OCI-LY1 (cell line): ENCODE data around the gene CHMP4B.
A peak's percentile ranks its signal among the peaks of the same experiment; 100 is the strongest.

ENCODE experiments used
- H2AFZ ChIP-seq: fragments of 200-600 bp; sonication (generic), shearing (Covaris generic); 2 replicates; pipeline ENCODE4 v1.6.0; 2014; ENCODE audit warnings: antibody characterized with exemption, mild to moderate bottlenecking, low read length
- H3F3A ChIP-seq: fragments of 200-600 bp; sonication (generic), shearing (Covaris generic); 2 replicates; pipeline ENCODE4 v1.6.0; 2014; ENCODE audit warnings: mild to moderate bottlenecking, antibody characterized with exemption, low read length, moderate library complexity; ENCODE audit not compliant: insufficient read depth
- H3K27ac ChIP-seq: fragments of 200-600 bp; sonication (generic); 2 replicates; pipeline ENCODE4 v1.5.1; 2014; ENCODE audit warnings: low read length, mixed run types, mild to moderate bottlenecking, low read depth; ENCODE audit not compliant: poor library complexity, severe bottlenecking
- H3K27me3 ChIP-seq: fragments of 200-600 bp; sonication (generic); 2 replicates; pipeline ENCODE4 v1.6.0; 2014; ENCODE audit warnings: antibody characterized with exemption, mild to moderate bottlenecking, low read length, moderate library complexity; ENCODE audit not compliant: insufficient read depth
- H3K36me3 ChIP-seq: fragments of 200-600 bp; sonication (generic); 2 replicates; pipeline ENCODE4 v1.6.1; 2014; ENCODE audit warnings: mild to moderate bottlenecking, antibody characterized with exemption, low read length, moderate library complexity, mixed read lengths; ENCODE audit not compliant: insufficient read depth
- H3K4me1 ChIP-seq: fragments of 200-600 bp; sonication (generic); 2 replicates; pipeline ENCODE4 v1.5.1; 2014; ENCODE audit warnings: mild to moderate bottlenecking, low read length, moderate library complexity; ENCODE audit not compliant: insufficient read depth, severe bottlenecking
- H3K4me2 ChIP-seq: fragments of 200-600 bp; sonication (generic), shearing (Covaris generic); 2 replicates; pipeline ENCODE4 v1.6.1; 2014; ENCODE audit warnings: low read length
- H3K4me3 ChIP-seq: fragments of 200-600 bp; sonication (generic); 2 replicates; pipeline ENCODE4 v1.5.1; 2014; ENCODE audit warnings: low read length, low read depth, mild to moderate bottlenecking, mixed read lengths; ENCODE audit not compliant: poor library complexity, severe bottlenecking
- H3K79me2 ChIP-seq: fragments of 200-600 bp; shearing (Covaris generic); 2 replicates; pipeline ENCODE4 v1.6.1; 2016; ENCODE audit warnings: mixed run types, low read length, mixed read lengths; ENCODE audit not compliant: insufficient read depth
- H3K9ac ChIP-seq: fragments of 200-600 bp; sonication (generic), shearing (Covaris generic); 2 replicates; pipeline ENCODE4 v1.6.1; 2014; ENCODE audit warnings: mild to moderate bottlenecking, low read length, mixed read lengths
- H3K9me2 ChIP-seq: fragments of 200-600 bp; sonication (generic), shearing (Covaris generic); 2 replicates; pipeline ENCODE4 v1.6.1; 2014; ENCODE audit warnings: low read depth, mild to moderate bottlenecking, low read length, mixed read lengths
- H3K9me3 ChIP-seq: fragments of 200-600 bp; shearing (Covaris generic); 2 replicates; pipeline ENCODE4 v1.6.1; 2014; ENCODE audit warnings: low read length, mixed read lengths
- H4K20me1 ChIP-seq: fragments of 200-600 bp; sonication (generic), shearing (Covaris generic); 2 replicates; pipeline ENCODE4 v1.6.0; 2016; ENCODE audit warnings: mild to moderate bottlenecking, low read length; ENCODE audit not compliant: insufficient read depth
- EZH2 ChIP-seq: fragments of 200-600 bp; sonication (generic), shearing (Covaris generic); IDR thresholded peaks from 2 replicates; pipeline ENCODE4 v1.8.0; 2017; ENCODE audit warnings: borderline replicate concordance, mixed run types, mild to moderate bottlenecking, antibody characterized with exemption, low read length, moderate library complexity, mixed read lengths
- TF ChIP-seq, protein P1 (sequence below): fragments of 200-600 bp; sonication (generic), shearing (Covaris generic); IDR thresholded peaks from 2 replicates; pipeline ENCODE4 v1.5.1; 2017; ENCODE audit warnings: mild to moderate bottlenecking, antibody characterized with exemption, low read length, moderate library complexity, mixed read lengths

Gene CHMP4B

DNA sequence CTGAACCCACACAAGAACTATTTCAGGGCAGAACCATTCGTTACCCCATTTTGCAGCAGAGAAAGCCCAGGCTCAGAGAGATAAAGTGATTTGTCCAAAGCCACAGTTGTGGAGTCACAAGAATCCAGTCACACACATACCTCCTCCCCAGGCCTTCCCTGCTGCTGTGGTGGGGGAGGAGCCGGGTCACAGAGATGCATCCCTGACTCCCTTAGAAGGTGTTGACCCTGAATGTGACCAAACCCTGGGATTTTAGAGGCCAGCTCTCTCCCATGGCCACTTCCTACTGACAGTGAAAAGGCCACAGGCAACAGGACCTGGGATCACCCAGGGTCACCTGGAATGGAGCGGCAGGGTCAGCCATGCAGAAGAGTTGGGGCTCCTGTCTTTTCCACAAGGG lies 48.6 kb downstream of the CHMP4B start:
- no peak for TF ChIP-seq EZH2
- TF ChIP-seq, protein P1, sequence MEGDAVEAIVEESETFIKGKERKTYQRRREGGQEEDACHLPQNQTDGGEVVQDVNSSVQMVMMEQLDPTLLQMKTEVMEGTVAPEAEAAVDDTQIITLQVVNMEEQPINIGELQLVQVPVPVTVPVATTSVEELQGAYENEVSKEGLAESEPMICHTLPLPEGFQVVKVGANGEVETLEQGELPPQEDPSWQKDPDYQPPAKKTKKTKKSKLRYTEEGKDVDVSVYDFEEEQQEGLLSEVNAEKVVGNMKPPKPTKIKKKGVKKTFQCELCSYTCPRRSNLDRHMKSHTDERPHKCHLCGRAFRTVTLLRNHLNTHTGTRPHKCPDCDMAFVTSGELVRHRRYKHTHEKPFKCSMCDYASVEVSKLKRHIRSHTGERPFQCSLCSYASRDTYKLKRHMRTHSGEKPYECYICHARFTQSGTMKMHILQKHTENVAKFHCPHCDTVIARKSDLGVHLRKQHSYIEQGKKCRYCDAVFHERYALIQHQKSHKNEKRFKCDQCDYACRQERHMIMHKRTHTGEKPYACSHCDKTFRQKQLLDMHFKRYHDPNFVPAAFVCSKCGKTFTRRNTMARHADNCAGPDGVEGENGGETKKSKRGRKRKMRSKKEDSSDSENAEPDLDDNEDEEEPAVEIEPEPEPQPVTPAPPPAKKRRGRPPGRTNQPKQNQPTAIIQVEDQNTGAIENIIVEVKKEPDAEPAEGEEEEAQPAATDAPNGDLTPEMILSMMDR, result no peak
- peaks cover 35% of the 10 kb centered on the region for H3K4me1 ChIP-seq
- H3K9me2 ChIP-seq, result no peaks in the 10 kb centered on the region
- no peak overlapping the region for H2AFZ ChIP-seq
- H3K27me3 ChIP-seq, result no peaks in the 10 kb centered on the region
- no peak overlapping the region for H3K4me3 ChIP-seq
- H3F3A ChIP-seq, result no peaks in the 10 kb centered on the region
- no peak overlapping the region; the same call in 1 of the 2 replicates for H3K9ac ChIP-seq
- H3K36me3 ChIP-seq, result peaks cover 10% of the 10 kb centered on the region
- H3K9me3 ChIP-seq, result no peaks in the 10 kb centered on the region
- H3K27ac ChIP-seq, result peak overlapping the region; percentile 16
- H3K4me2 ChIP-seq, result no peak overlapping the region
- H3K79me2 ChIP-seq, result no peaks in the 10 kb centered on the region
- H4K20me1 ChIP-seq, result no peaks in the 10 kb centered on the region

DNA sequence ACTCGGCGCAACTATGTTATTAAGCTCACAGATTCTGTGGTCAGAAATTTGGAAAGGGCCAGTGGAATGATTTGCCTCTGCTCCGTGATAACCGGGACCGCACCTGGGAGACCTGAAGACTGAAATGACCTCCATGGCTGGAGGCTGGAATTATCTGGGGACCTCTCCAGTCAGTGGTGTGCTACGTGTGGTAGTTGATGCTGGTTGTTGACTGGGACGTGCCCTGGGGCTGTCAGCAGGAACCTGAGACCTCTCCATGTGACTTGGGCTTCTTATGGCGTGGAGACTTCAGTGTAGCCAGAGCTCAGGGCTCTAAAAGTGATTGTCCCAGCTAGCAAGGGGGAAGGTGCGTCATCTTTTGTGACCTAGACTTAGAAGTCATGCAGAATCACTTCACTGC lies 50.3 kb downstream of the CHMP4B start:
- H3K4me2 ChIP-seq, result no peak overlapping the region
- H3F3A ChIP-seq, result no peaks in the 10 kb centered on the region
- H3K79me2 ChIP-seq, result no peaks in the 10 kb centered on the region
- H3K4me1 ChIP-seq, result peaks cover 35% of the 10 kb centered on the region
- H4K20me1 ChIP-seq, result no peaks in the 10 kb centered on the region
- H3K9ac ChIP-seq, result no peak overlapping the region
- no peaks in the 10 kb centered on the region for H3K9me3 ChIP-seq
- TF ChIP-seq, protein P1, result no peak
- no peak for TF ChIP-seq EZH2
- H3K36me3 ChIP-seq, result no peaks in the 10 kb centered on the region
- no peaks in the 10 kb centered on the region for H3K27me3 ChIP-seq
- H3K9me2 ChIP-seq, result no peaks in the 10 kb centered on the region
- no peak overlapping the region for H3K4me3 ChIP-seq
- no peak overlapping the region for H3K27ac ChIP-seq
- H2AFZ ChIP-seq, result no peak overlapping the region

DNA sequence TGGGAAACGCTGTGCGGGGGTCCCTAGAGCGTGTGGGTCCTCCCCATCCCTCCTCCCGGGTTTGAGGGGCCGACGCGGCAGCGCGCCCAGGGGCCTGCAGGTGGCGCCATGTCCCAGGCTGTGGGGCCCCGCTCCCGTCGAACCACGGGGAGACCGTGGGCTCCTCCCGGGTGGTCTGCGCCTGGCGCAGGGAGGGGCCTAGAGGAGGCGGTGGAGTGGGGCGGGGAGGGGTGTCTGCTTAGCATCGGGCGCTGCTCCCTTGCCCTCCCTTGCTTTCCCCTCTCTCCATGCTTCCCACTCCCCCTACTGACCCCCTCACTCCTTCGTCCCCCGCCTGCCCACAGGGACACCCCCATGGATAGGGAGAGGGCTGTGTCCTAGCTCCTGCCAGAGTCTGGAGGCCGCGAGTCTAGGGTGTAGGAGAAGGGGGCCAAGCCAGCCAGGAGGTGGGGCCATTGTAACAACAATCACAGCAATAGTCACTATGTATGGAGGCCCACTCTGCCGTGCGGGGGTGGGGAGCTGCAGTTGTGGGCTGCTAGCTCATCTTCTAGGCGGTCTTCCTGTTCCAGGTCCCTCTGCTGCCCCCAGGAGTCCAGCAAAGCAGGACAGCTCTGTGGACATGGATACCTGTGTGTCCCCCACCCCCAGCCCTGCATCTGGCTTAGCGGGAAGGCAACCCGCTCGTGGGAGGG lies 51.7 kb downstream of the CHMP4B start:
- peaks cover 35% of the 10 kb centered on the region for H3K4me1 ChIP-seq
- H3K4me2 ChIP-seq, result peak overlapping the region; percentile 50
- no peaks in the 10 kb centered on the region for H3F3A ChIP-seq
- H3K9me2 ChIP-seq, result no peaks in the 10 kb centered on the region
- TF ChIP-seq EZH2, result no peak
- TF ChIP-seq, protein P1, result peak; percentile 88
- H2AFZ ChIP-seq, result no peak overlapping the region
- no peaks in the 10 kb centered on the region for H3K36me3 ChIP-seq
- no peaks in the 10 kb centered on the region for H3K9me3 ChIP-seq
- H3K9ac ChIP-seq, result no peak overlapping the region; the same call in 1 of the 2 replicates
- H3K27me3 ChIP-seq, result no peaks in the 10 kb centered on the region
- H3K4me3 ChIP-seq, result peak overlapping the region; percentile 36
- H3K27ac ChIP-seq, result no peak overlapping the region
- H4K20me1 ChIP-seq, result no peaks in the 10 kb centered on the region
- no peaks in the 10 kb centered on the region for H3K79me2 ChIP-seq
